ENCODE data around the gene P2RY6. TPM values are rescaled to one million over a fixed set of nuclear protein-coding genes. Genes with fewer than 3 reads are reported as not detected.

Gene P2RY6
- total RNA-seq, 5 donors from 2014 or later (not counting 1 experiment from before 2014, with no cell fraction given), result 1.4 TPM; not detected in 4

GRCh38 chr11:73284106-73284505 is 12.0 kb downstream of the P2RY6 start:
- no peak overlapping the region for H3K27ac Mint-ChIP-seq
- WGBS (ENCODE audit: insufficient coverage), result 55% methylated on average over 3 of the region's 3 CpGs
- H3K9me3 ChIP-seq, result no peaks in the 10 kb centered on the region
- DNase-seq (no peak), ATAC-seq (replicated peaks in 1 of 4) (no peak)
- H3K27ac ChIP-seq (ENCODE audit: low read length), result no peak overlapping the region
- H3K4me3 Mint-ChIP-seq, result no peak overlapping the region
- H3K36me3 Mint-ChIP-seq, result no peaks in the 10 kb centered on the region
- no peak overlapping the region for H3K4me3 ChIP-seq (ENCODE audit: control insufficient read depth in 1 of 2, extremely low read depth in 1 of 2, low read length in 1 of 2)
- H3K4me1 Mint-ChIP-seq, result peaks cover 7 to 12% (median 9%) of the 10 kb centered on the region in 3 donors
- ChIA-PET POLR2A (no interaction called here), CTCF (no interaction called here)
- peaks cover 3 to 7% of the 10 kb centered on the region in 2 experiments for H3K4me1 ChIP-seq (ENCODE audit: control insufficient read depth in 1 of 2, extremely low read depth in 1 of 2, insufficient read depth in 2 of 2, low read length in 2 of 2)
- peaks cover 0 to 3% of the 10 kb centered on the region in 2 donors for H3K27me3 Mint-ChIP-seq
- H3K9me3 Mint-ChIP-seq, result no peaks in the 10 kb centered on the region
- peaks cover 0 to 18% of the 10 kb centered on the region in 2 experiments for H3K27me3 ChIP-seq (replicated peaks in 1 of 2; ENCODE audit: control insufficient read depth in 2 of 2, extremely low read depth in 1 of 2, insufficient read depth in 2 of 2, low read length in 1 of 2)
- no peaks in the 10 kb centered on the region for H3K36me3 ChIP-seq (ENCODE audit: control insufficient read depth in 2 of 2, extremely low read depth in 1 of 2, insufficient read depth in 1 of 2, low read length in 1 of 2)

DNA sequence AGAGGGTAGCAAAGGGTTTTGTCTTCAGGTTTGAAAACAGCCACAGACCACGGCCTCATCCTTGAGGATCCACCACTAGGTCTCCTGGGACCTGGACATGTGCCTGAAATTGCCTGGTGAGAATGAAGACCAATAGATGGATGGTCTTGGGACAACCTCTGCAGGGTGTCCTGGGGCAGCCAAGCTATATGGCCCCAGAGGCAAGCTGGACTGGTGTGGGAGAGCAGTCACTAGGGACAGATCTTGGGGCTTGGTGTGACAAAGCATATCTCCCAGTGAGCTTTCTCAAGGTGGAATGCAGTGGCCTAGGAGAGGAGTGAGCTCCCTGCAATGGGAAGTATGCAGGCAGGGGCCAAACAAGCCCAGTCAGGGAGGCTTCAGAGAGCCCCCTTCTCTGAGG is 13.6 kb downstream of the P2RY6 start:
- Mint-ChIP-seq H3K4me1 (peaks cover 10 to 16% (median 14%) of the 10 kb centered on the region in 3 donors), H3K27me3 (peaks cover 0 to 4% of the 10 kb centered on the region in 2 donors), H3K4me3 (no peak overlapping the region), H3K27ac (no peak overlapping the region), H3K9me3 (no peaks in the 10 kb centered on the region), H3K36me3 (no peaks in the 10 kb centered on the region)
- Histone ChIP-seq H3K27ac (ENCODE audit: low read length) (no peak overlapping the region), H3K4me3 (ENCODE audit: control insufficient read depth in 1 of 2, extremely low read depth in 1 of 2, low read length in 1 of 2) (no peak overlapping the region), H3K36me3 (ENCODE audit: control insufficient read depth in 2 of 2, extremely low read depth in 1 of 2, insufficient read depth in 1 of 2, low read length in 1 of 2) (no peaks in the 10 kb centered on the region), H3K27me3 (replicated peaks in 1 of 2; ENCODE audit: control insufficient read depth in 2 of 2, extremely low read depth in 1 of 2, insufficient read depth in 2 of 2, low read length in 1 of 2) (peaks cover 0 to 21% of the 10 kb centered on the region in 2 experiments), H3K4me1 (ENCODE audit: control insufficient read depth in 1 of 2, extremely low read depth in 1 of 2, insufficient read depth in 2 of 2, low read length in 2 of 2) (peaks cover 3 to 12% of the 10 kb centered on the region in 2 experiments), H3K9me3 (no peaks in the 10 kb centered on the region)
- ChIA-PET CTCF (no interaction called here), POLR2A (no interaction called here)
- ATAC-seq (replicated peaks in 1 of 4) (no peak), DNase-seq (no peak)
- no CpG with 5 or more reads among the region's 1 CpG for WGBS (ENCODE audit: insufficient coverage)

DNA sequence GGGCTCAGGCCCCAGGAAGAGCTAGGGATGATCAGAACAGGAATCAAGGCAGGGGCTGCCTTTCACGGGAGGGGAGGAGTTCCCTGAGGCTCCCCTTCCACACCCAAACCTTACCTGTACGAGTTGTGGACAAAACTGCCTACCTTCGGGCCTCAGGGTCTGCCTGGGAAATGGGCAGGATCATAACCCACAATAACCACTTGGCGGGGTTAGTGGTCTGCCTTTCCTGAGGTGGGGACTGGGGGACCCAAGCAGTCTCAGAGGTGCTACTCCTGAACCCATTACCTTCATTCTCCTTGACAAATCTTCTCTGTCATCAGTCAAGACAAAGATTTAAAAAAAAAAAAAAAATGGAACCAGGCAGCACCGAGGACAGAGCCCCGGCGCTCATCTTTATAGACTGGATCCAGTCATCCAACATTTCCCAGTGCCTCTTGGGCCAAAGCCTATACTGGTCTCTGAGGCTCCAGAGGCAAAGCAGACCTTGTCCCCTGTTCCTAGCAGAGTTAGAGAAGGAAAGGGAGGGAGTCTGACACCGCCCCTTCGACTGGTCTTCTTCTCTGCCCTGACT is 14.2 kb downstream of the P2RY6 start:
- H3K36me3 ChIP-seq (ENCODE audit: control insufficient read depth in 2 of 2, extremely low read depth in 1 of 2, insufficient read depth in 1 of 2, low read length in 1 of 2), result no peaks in the 10 kb centered on the region
- Mint-ChIP-seq H3K36me3 (no peaks in the 10 kb centered on the region), H3K9me3 (no peaks in the 10 kb centered on the region), H3K4me3 (no peak overlapping the region), H3K27ac (no peak overlapping the region), H3K27me3 (peaks cover 0 to 4% of the 10 kb centered on the region in 2 donors), H3K4me1 (peaks cover 10 to 16% (median 14%) of the 10 kb centered on the region in 3 donors)
- CTCF ChIA-PET, result no interaction called here
- H3K4me1 ChIP-seq (ENCODE audit: control insufficient read depth in 1 of 2, extremely low read depth in 1 of 2, insufficient read depth in 2 of 2, low read length in 2 of 2), result peaks cover 3 to 12% of the 10 kb centered on the region in 2 experiments
- POLR2A ChIA-PET, result no interaction called here
- 95% methylated on average over 3 of the region's 9 CpGs for WGBS (ENCODE audit: insufficient coverage)
- H3K27ac ChIP-seq (ENCODE audit: low read length), result no peak overlapping the region
- ATAC-seq (replicated peaks in 1 of 4), result no peak
- DNase-seq, result no peak
- H3K27me3 ChIP-seq (replicated peaks in 1 of 2; ENCODE audit: control insufficient read depth in 2 of 2, extremely low read depth in 1 of 2, insufficient read depth in 2 of 2, low read length in 1 of 2), result peaks cover 0 to 18% of the 10 kb centered on the region in 2 experiments
- H3K9me3 ChIP-seq, result no peaks in the 10 kb centered on the region
- H3K4me3 ChIP-seq (ENCODE audit: control insufficient read depth in 1 of 2, extremely low read depth in 1 of 2, low read length in 1 of 2), result no peak overlapping the region

- peaks cover 0 to 12% of the 10 kb centered on the region in 2 experiments for H3K27me3 ChIP-seq (replicated peaks in 1 of 2; ENCODE audit: control insufficient read depth in 2 of 2, extremely low read depth in 1 of 2, insufficient read depth in 2 of 2, low read length in 1 of 2)
- H3K36me3 ChIP-seq (ENCODE audit: control insufficient read depth in 2 of 2, extremely low read depth in 1 of 2, insufficient read depth in 1 of 2, low read length in 1 of 2), result no peaks in the 10 kb centered on the region
- no peak overlapping the region for H3K27ac ChIP-seq (ENCODE audit: low read length)
- H3K4me3 ChIP-seq (ENCODE audit: control insufficient read depth in 1 of 2, extremely low read depth in 1 of 2, low read length in 1 of 2), result no peak overlapping the region
- ATAC-seq (replicated peaks in 1 of 4) (no peak), DNase-seq (no peak)
- CTCF ChIA-PET, result no interaction called here
- Mint-ChIP-seq H3K27ac (no peak overlapping the region), H3K4me1 (peaks cover 10 to 16% (median 14%) of the 10 kb centered on the region in 3 donors), H3K27me3 (peaks cover 0 to 4% of the 10 kb centered on the region in 2 donors), H3K36me3 (no peaks in the 10 kb centered on the region), H3K9me3 (no peaks in the 10 kb centered on the region), H3K4me3 (no peak overlapping the region)
- H3K4me1 ChIP-seq (ENCODE audit: control insufficient read depth in 1 of 2, extremely low read depth in 1 of 2, insufficient read depth in 2 of 2, low read length in 2 of 2), result peaks cover 3 to 12% of the 10 kb centered on the region in 2 experiments
- 84% methylated on average over 7 of the region's 10 CpGs for WGBS (ENCODE audit: insufficient coverage)
- no peaks in the 10 kb centered on the region for H3K9me3 ChIP-seq
- POLR2A ChIA-PET, result no interaction called here
Observed at GRCh38 chr11:73287400-73288101, 15.4 kb downstream of the P2RY6 start.

DNA sequence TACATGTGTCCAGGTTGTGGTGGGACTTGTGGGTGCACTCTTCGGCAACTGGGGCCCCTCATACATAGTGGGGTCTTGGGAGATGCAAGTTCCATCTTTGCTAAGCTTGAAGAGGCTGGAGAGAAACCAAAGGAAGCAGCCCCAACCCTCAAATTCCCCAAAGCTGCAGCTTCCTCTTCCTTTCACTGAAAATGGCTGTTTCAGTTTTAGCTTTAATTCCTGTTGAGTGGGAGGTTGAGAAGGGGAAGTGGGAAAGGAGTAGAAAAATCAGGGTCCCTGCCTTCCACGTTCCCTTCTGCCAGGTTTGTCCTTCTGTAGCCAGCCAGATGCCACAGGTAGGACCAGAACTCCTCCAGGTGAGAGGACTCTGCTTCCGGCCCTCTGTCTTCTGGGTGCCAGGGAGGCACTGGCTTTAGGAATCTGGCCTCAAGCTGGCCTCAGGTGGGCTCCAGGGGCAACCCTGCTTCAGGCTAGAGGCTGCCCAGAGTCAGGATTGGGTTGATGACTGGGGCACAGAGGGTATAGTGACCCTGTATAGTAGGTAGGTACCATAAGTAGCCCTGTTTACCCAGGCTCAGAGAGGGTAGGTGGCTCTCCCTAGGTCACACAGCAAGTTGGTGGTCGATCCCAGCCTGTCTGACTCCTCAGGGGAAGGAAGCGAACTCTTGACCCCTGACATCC is 16.2 kb downstream of the P2RY6 start:
- H3K4me3 Mint-ChIP-seq, result no peak overlapping the region
- ATAC-seq (replicated peaks in 1 of 4), result no peak
- H3K27me3 Mint-ChIP-seq, result peaks cover 0 to 8% of the 10 kb centered on the region in 2 donors
- H3K36me3 Mint-ChIP-seq, result no peaks in the 10 kb centered on the region
- H3K9me3 Mint-ChIP-seq, result no peaks in the 10 kb centered on the region
- no peak overlapping the region for H3K27ac Mint-ChIP-seq
- ChIA-PET CTCF (interaction anchor here in 1 of 2 donors (0.6 kb wide), 1 partner anchor 1163 kb away, joined by 4 read pairs; no protein-coding TSS in a partner anchor), POLR2A (no interaction called here)
- no peak for DNase-seq
- H3K9me3 ChIP-seq, result no peaks in the 10 kb centered on the region
- no peak overlapping the region for H3K27ac ChIP-seq (ENCODE audit: low read length)
- H3K4me1 ChIP-seq (ENCODE audit: control insufficient read depth in 1 of 2, extremely low read depth in 1 of 2, insufficient read depth in 2 of 2, low read length in 2 of 2), result peaks cover 3 to 12% of the 10 kb centered on the region in 2 experiments
- 51% methylated on average over 4 of the region's 5 CpGs for WGBS (ENCODE audit: insufficient coverage)
- H3K4me3 ChIP-seq (ENCODE audit: control insufficient read depth in 1 of 2, extremely low read depth in 1 of 2, low read length in 1 of 2), result no peak overlapping the region
- H3K27me3 ChIP-seq (replicated peaks in 1 of 2; ENCODE audit: control insufficient read depth in 2 of 2, extremely low read depth in 1 of 2, insufficient read depth in 2 of 2, low read length in 1 of 2), result peaks cover 0 to 15% of the 10 kb centered on the region in 2 experiments
- no peaks in the 10 kb centered on the region for H3K36me3 ChIP-seq (ENCODE audit: control insufficient read depth in 2 of 2, extremely low read depth in 1 of 2, insufficient read depth in 1 of 2, low read length in 1 of 2)
- H3K4me1 Mint-ChIP-seq, result peaks cover 10 to 16% (median 14%) of the 10 kb centered on the region in 3 donors

- no peak overlapping the region for H3K27ac Mint-ChIP-seq
Observed at GRCh38 chr11:73288873-73289707, 17.0 kb downstream of the P2RY6 start.

More at GRCh38 chr11:73288873-73289707, 17.0 kb downstream of the P2RY6 start:
- ChIA-PET CTCF (interaction anchor here in 1 of 2 donors (0.6 kb wide), 1 partner anchor 1162 kb away, joined by 4 read pairs; no protein-coding TSS in a partner anchor), POLR2A (no interaction called here)
- Histone ChIP-seq H3K27me3 (replicated peaks in 1 of 2; ENCODE audit: control insufficient read depth in 2 of 2, extremely low read depth in 1 of 2, insufficient read depth in 2 of 2, low read length in 1 of 2) (peaks cover 0 to 15% of the 10 kb centered on the region in 2 experiments), H3K4me1 (ENCODE audit: control insufficient read depth in 1 of 2, extremely low read depth in 1 of 2, insufficient read depth in 2 of 2, low read length in 2 of 2) (peaks cover 3 to 12% of the 10 kb centered on the region in 2 experiments), H3K9me3 (no peaks in the 10 kb centered on the region), H3K4me3 (ENCODE audit: control insufficient read depth in 1 of 2, extremely low read depth in 1 of 2, low read length in 1 of 2) (no peak overlapping the region), H3K36me3 (ENCODE audit: control insufficient read depth in 2 of 2, extremely low read depth in 1 of 2, insufficient read depth in 1 of 2, low read length in 1 of 2) (no peaks in the 10 kb centered on the region), H3K27ac (ENCODE audit: low read length) (no peak overlapping the region)
- ATAC-seq (replicated peaks in 1 of 4), result peak; percentile 66 to 79 (median 67)
- peak overlapping the region in 2 of 3 donors; percentile 2 to 46 for H3K4me3 Mint-ChIP-seq
- H3K4me1 Mint-ChIP-seq, result peaks cover 10 to 16% (median 14%) of the 10 kb centered on the region in 3 donors
- DNase-seq, result peak in 30 of 35 experiments; percentile 16 to 67 (median 34)
- 24% methylated on average over 13 of the region's 17 CpGs for WGBS (ENCODE audit: insufficient coverage)
- no peaks in the 10 kb centered on the region for H3K9me3 Mint-ChIP-seq
- no peaks in the 10 kb centered on the region for H3K36me3 Mint-ChIP-seq
- H3K27me3 Mint-ChIP-seq, result peaks cover 0 to 9% of the 10 kb centered on the region in 2 donors

Data from T-cell (primary cell).